Measurements from ENCODE around the gene MVP.
"Not testable (repeated sequence)": the region's sequence is repeated elsewhere in the genome, so short reads cannot be mapped to it uniquely, and the experiment has no call there.

MVP gene

DNA sequence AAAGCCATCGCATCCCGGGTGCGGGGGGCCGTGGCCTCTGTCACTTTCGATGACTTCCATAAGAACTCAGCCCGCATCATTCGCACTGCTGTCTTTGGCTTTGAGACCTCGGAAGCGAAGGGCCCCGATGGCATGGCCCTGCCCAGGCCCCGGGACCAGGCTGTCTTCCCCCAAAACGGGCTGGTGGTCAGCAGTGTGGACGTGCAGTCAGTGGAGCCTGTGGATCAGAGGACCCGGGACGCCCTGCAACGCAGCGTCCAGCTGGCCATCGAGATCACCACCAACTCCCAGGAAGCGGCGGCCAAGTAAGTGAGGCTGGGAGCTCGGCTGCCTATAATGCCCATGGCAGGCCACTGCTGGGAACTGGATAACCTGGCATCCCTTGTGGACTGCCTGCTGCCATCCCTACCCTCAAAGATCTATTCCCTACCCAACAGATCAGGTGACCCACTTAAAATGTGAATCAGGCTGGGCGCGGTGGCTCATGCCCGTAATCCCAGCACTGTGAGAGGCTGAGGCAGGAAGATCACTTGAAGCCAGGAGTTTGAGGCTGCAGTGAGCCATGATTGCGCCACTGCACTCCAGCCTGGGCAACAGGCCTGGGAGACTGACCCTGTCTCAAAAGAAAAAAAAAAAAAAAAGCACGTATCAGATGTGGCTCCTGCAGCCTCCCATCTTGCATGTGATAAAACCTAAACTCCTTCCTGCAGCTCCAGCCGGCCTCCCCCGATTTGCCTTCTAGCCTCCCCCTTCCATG is 24.5 kb downstream of the MVP start:
- no peak for DNase-seq

DNA sequence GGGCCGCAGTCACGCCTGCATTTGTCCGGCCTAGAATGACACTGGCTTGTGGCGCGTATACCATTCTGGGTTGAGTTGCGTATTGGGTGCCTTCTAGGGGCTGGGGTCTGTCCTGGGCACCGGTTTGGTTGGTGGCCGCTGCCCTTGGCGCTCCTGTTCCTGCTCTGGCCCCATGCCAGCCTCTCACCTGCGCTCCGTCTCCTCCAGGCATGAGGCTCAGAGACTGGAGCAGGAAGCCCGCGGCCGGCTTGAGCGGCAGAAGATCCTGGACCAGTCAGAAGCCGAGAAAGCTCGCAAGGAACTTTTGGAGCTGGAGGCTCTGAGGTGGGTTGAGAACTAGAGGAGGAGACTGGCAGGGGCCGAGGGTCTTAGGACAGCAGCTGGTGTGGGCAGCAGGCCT is 25.4 kb downstream of the MVP start:
- DNase-seq = no peak

DNA sequence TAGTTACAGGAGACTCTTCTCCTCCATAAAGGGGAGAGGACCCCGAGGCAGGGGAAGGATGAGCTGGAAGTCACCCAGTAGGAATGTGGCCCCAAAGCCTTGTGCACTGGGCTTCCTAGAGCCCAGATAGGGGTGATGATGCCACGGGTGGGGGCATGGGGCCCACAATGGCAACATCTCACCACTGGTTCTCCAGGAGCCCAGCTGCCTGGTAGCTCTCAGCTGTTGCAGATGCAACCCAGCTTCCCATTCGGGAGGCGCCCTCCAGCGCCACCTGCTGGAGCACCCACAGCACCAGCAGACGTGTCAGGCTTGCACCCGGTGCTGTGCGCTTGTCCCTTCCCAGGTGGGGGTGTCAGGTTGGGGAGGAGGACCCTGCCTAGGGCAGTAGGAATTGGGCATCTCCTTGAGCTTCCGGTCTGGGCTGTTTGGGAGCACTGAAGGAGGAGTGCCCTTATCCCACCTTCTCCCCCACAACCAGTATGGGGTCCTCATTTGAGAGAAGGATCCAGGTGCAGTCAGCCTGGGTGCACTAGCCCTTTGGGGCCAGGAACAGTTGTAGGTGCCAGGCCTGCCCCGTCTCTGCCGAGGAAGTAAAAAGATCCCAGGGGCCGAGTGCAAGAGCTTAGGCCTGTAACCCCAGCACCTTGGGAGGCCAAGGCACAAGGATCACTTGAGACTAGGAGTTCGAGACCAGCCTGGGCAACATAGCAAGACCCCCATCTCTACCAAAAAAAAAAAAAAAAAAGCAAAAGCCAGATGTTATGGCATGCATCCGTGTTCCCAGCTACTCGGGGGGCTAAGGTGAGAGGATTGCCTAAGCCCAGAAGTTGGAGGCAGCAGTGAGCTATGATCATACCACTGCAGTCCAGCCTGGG is 28.4 kb downstream of the MVP start:
- peak; percentile 85 for DNase-seq

DNA sequence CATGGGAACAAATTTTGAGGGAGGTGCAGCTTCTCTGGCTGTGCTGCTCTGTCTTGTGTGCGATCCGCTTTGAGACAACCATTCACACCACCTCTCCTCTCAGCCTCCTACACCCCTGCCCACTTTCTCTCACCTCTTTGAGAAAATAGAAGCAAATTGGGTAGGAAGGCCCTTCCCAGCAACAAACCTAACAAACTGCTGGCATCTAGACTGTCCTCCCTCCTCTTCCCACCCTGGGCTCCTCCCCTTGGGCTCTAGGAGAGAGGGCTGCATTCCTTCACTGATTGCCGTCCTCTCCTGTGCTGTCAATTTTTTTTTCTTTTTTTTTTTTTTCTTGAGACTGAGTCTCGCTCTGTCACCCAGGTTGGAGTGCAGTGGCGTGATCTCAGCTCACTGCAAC is 29.2 kb downstream of the MVP start:
- no peak for DNase-seq

DNA sequence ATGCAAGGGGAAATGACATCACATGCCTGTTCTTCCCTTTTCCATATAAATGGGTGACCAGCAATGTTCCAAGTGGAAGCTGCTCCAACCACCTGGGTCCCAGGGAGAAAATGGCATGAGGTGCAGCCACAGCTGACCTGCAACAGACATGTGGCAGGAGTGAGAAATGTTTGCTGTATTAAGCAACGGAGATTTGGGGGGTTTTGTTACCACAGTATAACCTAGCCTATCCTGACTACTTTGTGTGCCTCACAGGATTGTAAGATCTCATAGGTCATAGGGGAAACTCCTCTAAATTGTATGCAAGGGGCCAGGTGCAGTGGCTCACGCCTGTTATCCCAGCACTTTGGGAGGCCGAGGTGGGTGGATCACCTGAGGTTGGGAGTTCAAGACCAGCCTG is 30.7 kb downstream of the MVP start:
- DNase-seq = no peak

DNA sequence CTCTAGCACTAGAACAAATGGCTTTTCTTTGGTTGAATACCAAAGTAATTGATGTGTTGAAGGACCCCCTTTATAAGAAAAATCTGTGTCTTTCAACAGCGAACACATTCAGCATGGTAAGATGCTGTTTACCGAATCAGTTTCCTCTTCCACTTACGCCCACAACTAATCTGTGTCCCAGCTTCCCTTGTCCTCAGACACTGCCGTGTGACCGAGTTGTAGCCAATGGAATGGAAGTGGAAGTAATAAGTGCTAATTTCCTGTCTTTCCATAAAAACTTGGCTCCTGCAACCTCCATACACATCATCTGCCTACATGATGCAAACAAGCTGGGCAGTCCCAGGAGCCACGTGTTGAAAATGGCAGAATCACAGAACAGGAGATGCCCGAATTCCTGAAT is 32.4 kb downstream of the MVP start:
- DNase-seq = no peak

DNA sequence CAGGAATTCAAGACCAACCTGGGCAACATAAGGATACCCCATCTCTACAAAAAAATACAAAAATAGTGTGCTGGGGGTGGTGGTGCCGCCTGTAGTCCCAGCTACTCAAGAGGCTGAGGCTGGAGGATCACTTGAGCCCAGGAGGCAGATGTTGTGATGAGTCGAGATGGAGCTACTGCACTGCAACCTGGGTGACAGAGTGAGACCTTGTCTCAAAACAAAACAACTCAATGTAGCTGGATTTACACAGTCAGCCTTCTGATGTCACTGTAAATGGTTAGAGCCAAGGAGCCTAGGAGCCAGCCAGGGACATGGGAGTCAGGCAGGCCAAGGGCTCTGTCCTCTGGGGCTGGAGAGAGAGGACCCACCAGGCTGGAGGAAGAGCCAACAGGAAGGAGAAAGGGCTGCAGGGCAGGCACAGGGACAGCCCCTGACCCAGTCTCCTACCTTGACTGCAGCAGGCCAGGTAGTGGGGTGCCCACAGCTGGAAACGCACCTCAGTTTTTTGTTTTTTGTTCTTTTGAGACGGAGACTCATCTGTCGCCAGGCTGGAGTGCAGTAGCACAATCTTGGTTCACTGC is 34.3 kb downstream of the MVP start:
- DNase-seq = no peak

DNA sequence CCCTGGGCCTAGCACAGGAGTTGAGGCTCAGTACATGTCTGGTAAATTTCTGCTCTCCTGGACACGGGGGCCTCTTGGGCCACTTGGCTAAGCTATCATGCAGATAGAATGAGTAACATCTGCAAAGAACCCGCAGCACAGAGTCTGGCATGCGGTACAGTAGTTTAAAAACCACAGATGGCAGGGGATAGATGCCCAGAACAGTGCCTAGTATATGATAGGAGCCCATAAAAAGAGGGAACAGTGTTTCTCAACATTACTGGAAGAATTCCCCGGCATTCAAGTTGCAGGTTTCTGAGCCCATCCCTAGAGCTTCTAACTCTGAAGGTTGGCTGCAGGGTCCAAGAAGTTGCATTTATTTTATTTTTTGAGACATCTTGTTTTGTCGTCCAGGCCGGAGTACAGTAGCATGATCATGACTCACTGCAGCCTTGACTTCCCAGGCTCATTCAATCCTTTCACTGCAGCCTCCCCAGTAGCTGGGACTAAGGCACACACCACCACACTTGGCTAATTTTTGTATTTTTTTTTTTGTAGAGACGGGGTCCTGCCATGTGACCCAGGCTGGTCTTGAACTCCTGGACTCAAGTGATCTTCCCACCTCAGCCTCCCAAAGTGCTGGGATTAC is 37.0 kb downstream of the MVP start:
- DNase-seq = no peak

DNA sequence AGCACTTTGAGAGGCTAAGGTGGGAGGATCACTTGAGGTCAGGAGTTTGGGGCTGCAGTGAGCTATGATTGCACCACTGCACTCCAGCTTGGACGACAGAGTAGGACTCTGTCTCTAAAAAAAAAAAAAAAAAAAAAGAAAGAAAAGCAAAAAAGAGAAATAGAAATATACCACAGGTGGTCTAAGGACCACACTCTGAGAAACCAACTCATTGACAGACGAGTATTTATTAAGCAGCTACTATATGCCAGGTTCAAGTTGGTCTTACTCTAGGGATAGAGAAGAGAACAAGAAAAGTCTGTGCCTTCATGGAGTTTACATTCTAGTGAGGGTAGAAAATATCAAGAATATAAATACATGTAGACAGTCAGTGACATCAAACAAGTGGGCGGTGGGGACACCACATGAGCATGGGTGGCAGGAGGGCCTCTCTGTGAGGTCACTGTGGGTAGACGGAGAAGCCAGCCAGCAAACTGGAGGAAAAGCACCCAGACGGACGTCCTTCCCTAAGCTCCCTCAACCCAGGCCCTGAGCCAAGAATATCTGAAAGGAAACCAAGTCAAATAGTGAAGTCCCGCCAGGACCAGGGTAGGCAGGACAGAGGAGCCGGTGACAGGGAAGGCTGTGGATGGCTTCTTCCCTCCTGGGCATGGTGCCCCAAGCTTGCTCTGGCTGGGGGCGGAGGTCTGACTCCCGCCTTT is 38.0 kb downstream of the MVP start:
- DNase-seq = no peak

DNA sequence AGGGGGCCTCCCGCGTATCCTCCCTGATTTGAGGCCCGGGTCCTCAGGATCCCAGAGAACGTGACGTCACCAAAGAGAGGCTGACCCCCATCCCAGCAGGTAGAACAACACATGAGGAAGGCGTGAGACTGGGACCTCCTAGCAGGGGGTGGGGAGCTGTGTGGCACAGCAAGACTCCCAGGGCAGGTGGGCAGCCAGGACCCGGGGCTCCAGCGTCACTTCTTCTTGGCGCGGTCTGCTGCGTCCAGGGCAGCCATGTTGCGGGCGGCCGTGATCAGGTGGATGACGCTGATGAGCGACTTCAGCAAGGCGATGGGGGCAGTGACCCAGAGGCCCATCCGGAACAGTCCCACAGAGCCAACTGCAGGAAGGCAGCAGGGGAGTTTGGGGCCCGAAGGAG is 38.7 kb downstream of the MVP start:
- DNase-seq = no peak

DNA sequence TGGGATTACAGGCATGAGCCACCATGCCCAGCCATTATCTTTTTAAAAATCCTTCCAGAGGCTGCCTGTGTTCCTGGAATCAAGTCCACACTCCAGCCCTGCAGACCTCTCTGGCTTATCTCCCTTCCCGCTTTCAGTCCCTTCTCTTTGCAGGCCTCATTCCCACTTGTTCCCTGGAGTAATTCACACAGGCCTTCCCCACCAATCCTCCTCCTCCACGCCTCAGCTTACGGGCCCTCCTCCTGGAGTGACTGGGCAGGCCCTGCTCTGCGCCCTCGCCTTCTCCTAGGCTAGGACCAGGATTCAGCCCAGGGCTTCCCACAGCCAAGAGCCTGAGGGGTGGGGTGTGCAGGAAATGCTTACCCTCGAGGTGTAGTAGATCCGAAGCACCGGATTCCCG is 40.0 kb downstream of the MVP start:
- DNase-seq = no peak

DNA sequence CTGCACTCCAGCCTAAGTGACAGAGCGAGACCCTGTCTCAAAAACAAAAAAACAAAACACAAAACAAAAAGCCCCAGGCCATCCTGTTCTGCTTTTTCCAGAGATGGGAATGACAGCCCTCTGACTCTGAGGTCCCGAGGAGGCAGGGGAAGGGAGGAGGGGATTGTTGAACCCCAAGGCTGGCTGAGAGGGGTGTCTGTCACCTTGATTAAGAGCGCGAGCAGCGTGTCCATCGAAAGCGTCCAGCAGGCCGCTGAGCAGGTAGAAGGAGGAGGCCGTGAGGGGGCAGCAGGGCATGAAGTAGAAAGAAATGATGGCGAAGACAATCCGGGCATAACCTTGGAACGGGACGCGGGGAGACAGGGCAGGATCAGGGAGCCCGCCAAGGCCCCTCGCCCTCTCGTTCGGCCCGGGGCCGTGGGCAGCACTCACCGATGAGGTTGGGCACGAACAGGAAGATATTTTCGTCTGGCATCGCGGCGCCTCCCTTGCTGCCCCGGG is 42.2 kb downstream of the MVP start:
- no peak for DNase-seq

DNA sequence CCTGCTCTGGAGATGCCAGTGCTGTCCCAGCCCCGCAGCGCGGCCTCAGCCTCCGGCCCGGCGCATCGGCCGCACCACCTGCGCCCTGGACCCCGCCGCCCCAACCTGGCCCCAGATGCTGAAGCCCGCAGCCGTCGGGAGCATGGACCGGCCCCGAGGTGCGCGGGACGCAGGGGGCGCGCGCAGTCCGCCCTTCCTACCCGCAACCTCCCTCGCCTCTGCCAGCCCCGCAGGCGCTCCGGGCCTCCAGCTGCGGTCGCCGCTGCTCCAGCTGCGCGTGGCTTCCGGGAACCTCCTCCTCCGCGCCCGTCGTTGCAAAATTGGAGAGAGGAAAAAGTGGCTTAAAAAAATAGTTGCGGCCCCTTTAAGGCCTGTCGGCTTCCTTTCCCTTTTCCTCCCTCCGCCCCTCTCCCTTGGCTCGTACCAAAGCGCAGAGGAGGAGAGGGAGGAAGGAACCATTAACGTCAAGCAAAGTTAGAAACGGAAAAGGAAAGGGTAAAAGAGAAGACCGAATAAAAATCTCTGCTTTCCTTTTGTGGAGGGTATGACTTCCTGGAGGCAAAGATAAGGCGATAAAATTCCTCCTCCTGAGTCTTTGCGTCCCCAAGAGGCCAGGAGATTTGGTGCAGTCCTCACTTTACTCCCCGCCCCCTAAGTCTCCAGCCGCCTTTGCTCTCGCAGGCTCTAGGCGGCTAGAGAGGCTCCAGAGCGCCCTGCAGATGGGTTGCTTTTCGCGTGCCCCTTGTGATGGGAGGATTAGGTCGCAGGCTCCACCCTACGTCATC is 42.8 kb downstream of the MVP start, which contains the start of gene CDIPT:
CDIPT (minus strand) TSS at position 343 of the 785 bp plus-strand sequence. CDS start 369 bp downstream, outside the sequence.
- peak; percentile 92 for DNase-seq

DNA sequence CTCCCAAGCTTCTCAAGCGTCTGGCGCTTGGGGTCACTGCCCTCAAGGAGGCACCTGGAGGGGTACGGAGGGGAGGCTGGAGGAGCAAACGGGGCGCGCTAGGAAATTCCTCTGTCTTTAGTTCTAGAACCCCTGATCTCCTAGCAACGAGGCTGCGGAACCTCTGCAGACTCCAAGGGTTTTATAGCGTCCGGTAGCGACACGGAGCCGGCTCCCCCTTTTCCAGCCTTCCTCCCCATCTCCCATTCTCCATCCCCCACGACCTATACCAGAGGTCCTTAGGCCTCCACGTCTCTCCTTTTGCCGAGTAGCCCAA is 43.4 kb downstream of the MVP start:
- DNase-seq = no peak

DNA sequence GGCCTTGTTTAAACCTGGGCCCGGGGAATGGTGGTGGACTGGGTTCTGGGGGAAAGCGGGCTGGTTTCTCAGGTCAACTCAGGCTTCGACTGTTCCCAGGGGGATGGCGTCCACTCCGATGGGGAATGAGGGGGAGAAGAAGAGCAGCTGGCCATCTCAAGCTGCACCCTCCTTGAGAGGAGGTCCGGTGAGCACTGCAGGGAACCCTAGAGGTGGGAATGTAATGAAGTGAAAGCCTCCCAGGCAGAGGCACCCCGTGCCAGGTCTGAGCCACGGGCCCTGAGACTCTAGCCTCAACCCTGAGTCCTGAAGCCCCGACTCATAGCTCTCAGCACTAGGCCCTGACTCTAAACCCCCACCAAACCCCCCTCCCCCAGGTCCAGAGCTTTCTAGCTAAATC is 43.9 kb downstream of the MVP start:
- no peak for DNase-seq

DNA sequence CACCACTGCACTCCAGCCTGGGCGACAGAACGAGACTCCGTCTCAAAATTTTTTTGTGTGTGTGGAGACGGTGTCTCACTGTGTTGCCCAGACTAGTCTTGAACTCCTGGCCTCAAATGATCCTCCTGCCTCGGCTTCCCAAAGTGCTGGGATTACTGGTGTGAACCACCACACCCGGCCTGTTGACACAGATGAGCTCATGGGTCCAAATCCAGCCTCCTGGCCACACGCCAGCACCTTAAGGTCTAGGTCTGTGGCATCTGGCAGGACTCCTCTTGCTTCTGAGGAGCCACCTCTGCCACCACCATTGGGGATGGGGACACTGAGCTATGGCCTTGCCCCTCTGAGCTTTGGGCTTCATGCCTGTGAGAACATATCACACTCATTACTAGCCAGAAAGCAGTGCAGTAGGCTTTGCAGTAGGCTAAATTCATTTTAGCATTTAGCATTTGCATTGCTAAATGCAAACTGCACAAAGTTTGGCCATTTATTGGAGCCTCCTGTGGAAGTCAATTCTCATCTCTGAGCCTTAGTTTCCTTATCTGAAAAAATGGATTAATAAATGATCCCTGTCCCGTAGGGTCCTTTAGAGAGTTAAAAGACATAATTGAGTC is 48.2 kb downstream of the MVP start:
- DNase-seq = no peak

DNA sequence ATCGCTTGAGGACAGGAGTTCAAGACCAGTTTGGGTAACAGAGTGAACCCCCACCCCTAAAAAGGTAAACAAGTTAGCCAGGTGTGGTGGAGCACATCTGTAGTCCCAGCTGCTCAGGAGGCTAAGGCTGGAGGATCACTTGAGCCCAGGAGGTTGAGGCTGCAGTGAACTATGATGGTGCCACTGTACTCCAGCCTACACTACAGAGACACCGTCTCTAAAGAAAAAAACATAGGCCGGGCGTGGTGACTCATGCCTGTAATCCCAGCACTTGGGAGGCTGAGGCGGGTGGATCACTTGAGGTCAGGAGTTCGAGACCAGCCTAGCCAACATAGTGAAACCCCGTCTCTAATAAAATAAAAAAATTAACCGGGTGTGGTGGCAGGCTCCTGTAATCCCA is 48.8 kb downstream of the MVP start:
- not testable (repeated sequence) for DNase-seq

DNA sequence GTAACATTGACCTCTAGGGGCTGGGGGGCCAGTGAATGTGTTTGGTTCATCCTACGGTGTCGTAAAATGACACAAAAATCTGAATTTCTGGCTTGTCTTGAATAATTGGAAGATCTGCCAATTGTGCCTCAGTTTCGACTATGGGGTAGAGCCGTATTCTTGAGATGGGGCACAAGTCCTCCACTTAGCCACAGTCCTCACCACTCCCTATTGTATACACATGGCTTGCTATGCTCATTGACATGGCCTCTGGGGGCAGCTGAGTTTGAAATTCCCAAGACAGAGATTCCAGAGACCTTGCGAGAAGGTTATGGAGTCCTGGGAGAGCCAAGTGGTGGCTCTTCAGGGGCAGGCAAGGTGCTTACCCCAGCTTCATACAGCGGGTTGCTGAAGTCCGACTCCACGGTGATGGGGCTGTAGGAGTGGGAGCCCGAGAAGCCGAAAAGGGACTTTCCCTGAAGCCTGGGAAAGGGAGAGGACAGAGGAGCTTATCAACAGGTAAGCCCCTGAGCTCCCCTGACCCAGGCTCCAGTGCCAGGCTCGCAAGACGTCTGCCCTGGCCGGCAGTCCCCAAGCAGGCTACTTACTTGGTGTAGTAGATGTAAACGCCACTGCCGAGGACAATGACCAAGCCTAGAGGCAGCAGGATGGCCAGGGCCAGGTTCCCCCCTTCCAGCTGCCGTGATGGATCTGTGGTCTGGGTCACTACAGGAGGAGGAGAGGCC is 51.7 kb downstream of the MVP start:
- no peak for DNase-seq

DNA sequence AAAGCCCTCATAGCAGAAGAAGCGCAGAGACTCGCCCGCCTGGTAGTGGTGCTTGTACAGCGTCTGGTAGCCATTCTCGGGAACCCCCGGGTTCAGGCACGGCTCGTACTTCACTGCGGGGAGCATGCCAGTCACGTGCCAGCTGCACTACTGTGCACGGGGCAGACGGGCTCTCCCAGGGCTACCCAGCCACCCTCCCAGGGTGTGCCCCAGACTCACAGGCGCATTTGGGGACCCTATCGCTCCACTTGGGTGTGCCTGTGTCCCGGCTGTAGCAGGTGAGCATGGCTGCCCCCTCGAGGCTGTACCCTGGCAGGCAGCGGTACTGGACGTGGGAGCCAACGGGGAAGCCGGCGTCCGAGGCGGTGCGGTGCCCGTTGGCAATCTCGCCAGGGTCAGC is 53.1 kb downstream of the MVP start:
- no peak for DNase-seq

DNA sequence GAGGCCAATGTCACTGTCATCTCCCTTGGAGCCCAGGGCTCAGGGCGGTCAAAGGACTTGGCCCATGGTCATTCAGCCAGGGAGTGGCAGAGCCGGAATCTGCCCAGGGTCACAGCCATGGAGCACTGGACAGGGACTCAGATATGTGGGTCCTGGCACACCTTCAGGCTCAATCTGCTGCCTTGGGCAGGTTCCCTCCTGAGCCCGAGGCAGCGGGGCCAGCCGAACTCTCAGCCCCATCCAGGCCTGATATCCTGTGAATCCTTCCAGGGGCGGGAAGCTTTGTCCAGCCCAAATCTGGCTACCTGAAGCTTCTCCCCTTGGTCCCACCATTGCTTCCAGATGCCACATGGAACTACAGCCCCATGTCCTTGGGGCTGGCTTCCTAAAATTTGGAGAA is 54.9 kb downstream of the MVP start:
- DNase-seq = no peak

DNA sequence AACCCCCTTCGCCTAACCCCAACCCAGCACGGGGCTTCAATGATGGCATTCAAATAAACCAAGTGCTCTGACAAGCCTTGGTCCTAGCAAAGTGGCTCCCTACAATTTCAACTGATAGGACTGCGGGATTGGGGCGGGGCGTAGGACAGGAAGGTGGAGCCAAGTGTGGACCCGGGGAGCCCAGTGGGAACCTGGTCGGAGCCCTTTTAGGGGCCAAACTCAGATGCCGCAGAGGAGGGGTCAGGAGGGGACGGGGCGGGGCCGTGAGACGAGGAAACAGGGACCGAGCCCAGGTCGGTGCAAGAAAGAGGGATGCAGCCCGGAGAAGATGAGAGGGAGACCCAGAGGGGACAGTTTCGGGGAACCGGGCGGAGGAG is 55.9 kb downstream of the MVP start:
- DNase-seq = no peak

All from activated T-cell treated with anti-CD3 and anti-CD28 coated beads, Interleukin-2, amount 50 U/mL, for 1 hour (primary cell).